ENCODE measurements around the gene ICAM5.
A peak's percentile ranks its signal among the peaks of the same experiment; 100 is the strongest.
"Not testable (repeated sequence)": the region's sequence is repeated elsewhere in the genome, so short reads cannot be mapped to it uniquely, and the experiment has no call there.

ICAM5 gene

DNA sequence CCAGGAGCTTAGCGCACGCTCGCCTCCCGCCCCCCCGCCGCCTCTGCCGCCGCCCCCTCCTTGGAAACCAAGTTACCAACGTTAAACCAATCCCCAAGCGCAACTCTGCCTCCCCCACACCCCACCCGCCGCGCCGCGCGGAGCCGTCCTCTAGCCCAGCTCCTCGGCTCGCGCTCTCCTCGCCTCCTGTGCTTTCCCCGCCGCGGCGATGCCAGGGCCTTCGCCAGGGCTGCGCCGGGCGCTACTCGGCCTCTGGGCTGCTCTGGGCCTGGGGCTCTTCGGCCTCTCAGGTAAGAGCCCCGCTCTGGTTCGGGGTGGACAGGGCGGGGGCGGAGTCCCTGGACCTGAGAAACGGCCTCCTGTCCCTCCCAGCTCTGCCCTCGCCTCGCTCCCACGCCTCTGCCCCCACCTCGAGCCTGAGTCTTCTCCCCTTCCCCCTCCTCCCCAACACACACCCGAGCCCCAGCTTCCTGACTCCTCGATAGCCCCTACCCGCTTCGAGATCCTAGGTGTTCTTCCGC is at the start of gene ICAM5:
TSS of gene ICAM5 (plus strand) at position 117 of the 521 bp plus-strand sequence. CDS start at position 209, 92 bp downstream.
- DNase-seq, result peak; percentile 22 to 28

GRCh38 chr19:10241826-10242449 is 47.8 kb upstream of the ICAM5 start:
- DNase-seq, result not testable (repeated sequence)

DNA sequence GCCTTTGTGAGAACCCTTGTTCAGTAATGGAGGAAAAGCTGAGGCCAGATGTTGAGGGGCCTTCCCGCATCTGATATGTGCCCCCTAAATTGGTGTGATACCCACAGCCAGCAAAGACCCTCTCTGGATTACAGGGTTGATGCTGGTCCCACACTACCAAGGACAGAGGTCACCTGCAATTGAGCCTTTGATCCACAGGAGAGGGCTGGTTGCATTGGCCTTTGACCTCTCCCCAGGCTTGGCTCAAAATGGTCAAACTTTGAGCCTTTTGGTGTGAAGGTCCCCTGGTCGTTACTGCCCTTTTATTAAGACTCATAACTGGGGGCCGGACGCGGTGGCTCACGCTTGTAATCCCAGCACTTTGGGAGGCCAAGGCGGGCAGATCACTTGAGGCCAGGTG is 46.1 kb upstream of the ICAM5 start:
- no peak for DNase-seq

- no peak for DNase-seq
These were observed 44.4 kb upstream of the ICAM5 start for GRCh38 chr19:10245189-10245939.

DNA sequence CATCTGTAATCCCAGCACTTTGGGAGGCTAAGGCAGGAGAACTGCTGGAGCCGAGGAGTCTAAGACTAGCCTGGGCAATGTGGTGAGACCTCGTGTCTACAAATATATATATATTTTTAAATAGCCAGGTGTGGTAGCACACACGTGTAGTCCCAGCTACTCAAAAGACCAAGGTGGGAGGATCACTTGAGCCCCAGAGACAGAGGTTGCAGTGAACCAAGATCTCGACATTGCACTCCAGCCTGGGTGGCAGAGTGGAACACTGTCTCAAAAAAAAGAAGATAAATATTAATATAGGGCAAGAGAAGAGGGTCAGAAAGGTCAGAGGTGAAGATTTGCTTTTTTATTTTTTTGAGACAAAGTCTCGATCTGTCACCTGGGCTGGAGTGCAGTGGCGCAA is 43.2 kb upstream of the ICAM5 start:
- DNase-seq, result no peak

- DNase-seq, result peak; percentile 98 to 99
These were observed 37.7 kb upstream of the ICAM5 start, which contains the start of gene MRPL4 for GRCh38 chr19:10251792-10252694. MRPL4 (plus strand) TSS chr19:10252214; CDS start chr19:10252254, 40 bp downstream.

GRCh38 chr19:10252707-10253106 is 37.0 kb upstream of the ICAM5 start:
- no peak for DNase-seq

GRCh38 chr19:10254244-10254643 is 35.5 kb upstream of the ICAM5 start:
- DNase-seq, result no peak

DNA sequence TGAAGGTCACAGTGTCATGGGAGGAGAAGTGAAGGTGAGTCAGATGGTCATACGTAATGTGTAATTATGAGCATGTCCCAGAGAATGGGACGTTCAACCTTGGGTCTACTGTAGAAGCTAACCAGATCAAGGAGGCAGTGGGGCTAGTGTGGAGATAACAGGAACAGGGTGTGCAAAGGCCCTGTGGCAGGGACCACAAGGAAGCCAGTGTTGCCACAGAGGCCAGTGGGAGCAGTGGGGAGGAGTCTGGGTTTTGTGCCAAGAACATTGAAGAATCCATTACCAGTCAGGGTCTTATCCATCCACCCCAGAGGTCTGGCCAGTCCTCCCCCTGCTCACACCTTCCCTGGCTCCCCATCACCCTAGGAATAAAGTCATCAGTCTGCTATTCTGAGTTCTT is 34.4 kb upstream of the ICAM5 start:
- no peak for DNase-seq

DNA sequence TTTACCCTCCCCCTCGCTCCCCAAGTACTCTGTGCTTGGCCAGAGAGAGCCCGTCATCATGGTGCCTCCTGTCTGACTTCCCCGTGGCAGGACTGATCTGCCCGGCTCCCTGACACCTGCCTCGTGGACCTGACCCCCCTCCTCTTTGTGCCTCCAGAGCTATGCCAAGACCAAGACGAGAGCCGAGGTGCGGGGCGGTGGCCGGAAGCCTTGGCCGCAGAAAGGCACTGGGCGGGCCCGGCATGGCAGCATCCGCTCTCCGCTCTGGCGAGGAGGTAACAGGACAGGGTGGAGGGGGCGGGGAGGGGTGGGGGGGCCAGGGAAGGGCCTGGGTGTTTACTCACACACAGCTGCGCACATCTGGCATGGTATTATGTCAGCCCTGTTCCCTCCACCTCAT is 33.2 kb upstream of the ICAM5 start:
- DNase-seq, result no peak

DNA sequence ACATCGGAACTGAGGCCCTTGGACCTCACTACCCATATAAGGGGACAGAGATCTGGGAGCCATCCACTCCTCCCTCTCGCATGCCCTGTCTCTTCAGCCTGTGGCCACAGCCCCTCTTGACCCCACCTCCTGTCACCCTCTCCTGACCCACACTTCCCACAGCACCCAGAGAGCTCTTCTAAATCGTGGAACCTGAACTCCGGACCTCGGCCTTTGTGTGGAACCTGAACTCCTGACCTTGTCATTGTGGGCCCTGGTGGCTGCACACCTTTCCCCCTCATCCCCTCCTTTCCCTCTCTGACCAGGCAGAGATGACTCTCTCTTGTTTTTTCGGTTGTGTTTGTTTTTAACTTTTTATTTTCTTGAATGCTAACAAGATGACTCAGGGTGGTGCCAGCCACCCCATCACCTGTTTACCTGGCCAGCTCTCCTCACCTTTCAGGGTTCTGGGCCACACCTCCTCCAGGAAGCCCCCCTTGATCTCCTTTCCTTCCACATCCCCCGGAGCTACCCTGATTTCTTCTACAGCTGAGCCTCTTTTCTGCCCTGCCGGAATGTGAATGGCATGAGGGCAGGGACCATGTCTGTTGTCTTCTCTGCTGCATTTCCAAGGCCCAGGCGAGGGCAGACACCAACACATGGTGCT is 32.7 kb upstream of the ICAM5 start:
- DNase-seq, result no peak

- no peak for DNase-seq
These were observed 31.6 kb upstream of the ICAM5 start for GRCh38 chr19:10258080-10258710.

DNA sequence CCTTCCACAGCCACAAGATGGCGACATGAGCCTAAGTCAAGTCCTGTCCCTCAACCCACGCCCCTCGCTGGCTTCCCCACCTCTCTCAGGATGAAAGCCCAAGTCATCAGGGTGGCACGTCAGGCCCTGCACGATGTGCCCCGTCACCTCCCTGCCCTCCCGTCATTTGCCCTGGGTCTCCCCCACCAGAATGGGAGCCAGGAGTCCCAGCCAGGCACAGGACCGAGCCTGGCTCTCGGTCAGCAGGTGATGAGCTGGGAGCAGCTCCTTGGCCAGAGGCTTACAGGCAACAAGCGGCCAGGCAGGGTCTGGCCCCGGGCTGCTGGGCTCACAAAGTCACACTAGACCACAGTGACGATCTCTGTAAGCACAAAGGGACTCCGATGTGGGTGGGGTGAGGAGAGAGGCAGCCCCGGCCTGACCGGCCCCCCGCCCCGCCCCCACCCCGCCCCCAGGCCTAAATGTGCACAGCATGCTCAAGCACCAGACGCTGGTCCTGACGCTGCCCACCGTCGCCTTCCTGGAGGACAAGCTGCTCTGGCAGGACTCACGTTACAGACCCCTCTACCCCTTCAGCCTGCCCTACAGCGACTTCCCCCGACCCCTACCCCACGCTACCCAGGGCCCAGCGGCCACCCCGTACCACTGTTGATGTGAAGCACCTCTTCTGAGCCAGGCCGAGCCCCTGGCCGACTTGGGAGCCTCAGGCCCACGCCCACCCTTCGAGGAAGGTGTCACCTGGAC is 30.4 kb upstream of the ICAM5 start:
- peak; percentile 81 to 83 for DNase-seq

GRCh38 chr19:10260141-10260584 is 29.6 kb upstream of the ICAM5 start:
- no peak for DNase-seq

DNA sequence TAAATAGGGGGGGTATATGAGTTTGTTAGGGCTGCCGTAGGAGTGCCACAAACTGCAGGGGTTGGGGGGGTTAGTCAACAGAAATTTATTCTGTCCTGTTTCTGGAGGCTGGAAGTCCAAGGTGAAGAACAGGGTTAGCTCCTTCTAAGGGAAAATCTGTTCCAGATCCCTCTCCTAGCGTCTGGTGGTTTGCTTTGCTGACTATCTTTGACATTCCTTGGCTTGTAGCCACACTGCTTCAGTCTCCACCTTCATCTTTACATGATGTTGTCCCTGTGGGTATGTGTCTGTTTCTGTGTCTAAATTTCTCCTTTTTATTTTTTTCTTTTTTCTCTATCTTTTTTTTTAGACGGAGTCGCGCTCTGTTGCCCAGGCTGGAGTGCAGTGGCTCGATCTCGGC is 27.0 kb upstream of the ICAM5 start:
- no peak for DNase-seq

DNA sequence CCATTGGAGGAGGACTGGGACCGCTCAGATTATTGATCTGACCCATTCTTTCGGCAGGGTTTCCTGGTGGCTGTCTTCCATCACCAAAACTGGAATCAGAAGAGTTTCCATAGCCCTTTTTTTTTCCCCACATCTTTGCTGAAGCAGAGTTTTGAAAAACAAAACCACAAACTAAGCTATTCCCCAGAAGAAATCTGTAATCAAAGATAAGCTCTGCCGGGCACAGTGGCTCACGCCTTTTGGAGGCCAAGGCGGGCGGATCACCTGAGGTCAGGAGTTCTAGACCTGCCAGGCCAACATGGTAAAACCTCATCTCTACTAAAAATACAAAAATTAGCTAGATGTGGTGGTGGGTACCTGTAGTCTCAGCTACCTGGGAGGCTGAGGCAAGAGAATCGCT is 23.0 kb upstream of the ICAM5 start:
- DNase-seq, result no peak

DNA sequence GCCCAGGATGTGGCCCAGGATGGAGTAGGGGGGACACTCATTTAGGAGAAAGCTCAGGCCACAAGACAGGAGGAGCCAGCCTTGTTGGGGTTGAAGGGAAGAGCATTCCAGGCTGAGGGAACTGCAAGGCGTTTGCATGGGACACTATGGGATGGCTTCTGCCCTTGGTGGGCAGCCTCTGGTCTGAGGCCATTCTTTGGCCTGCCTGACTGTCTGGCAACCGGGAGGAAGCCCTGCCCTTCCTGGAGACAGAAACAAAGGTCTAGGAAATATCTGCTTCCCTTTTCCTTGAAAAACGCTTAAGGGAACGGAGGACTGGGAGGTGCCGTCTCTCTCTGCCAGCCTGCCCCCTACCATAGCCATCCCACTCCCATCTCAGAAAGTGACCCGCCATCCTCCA is 21.7 kb upstream of the ICAM5 start:
- DNase-seq, result no peak

GRCh38 chr19:10269333-10270179 is 20.2 kb upstream of the ICAM5 start:
- DNase-seq, result peak; percentile 52 to 66

GRCh38 chr19:10270180-10270615 is 19.6 kb upstream of the ICAM5 start:
- DNase-seq, result peak in 1 of 2 experiments; percentile 9
